ENCODE results near the gene EIF4A3.

EIF4A3 gene

DNA sequence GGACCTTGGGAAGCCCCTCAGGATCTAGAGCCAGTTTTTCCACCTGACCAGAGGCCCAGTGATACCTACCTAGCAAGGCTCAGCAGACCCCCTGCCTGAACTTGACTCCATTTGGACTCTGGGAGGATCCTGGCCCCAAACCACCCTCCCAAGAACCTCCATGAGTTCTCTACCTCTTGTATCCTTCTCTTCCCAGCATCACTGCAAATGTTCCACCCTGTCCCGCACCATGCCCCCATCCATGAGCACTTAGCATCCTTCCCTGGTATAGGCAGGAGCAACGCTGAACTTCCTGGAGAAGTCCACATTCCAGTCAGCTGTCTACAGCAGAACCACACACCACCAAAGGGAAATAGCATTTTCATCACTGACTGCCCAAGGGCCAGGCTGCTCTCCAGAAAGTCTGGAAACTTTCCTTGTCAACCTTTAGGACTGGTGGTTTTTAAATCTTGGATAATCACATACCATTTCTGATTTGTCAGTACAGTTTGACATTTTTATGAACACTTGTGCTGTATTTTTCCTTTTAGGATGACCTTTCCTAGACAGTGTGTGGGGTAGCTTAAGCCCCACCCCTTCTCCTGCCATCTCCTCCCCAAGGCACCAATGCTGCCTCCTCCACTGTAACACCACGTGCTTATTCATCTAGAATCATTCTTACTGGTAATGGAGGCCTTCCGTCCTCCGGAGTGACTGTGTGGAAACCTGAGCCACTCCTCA is 13.9 kb downstream of the EIF4A3 start:
- no peak for DNase-seq

DNA sequence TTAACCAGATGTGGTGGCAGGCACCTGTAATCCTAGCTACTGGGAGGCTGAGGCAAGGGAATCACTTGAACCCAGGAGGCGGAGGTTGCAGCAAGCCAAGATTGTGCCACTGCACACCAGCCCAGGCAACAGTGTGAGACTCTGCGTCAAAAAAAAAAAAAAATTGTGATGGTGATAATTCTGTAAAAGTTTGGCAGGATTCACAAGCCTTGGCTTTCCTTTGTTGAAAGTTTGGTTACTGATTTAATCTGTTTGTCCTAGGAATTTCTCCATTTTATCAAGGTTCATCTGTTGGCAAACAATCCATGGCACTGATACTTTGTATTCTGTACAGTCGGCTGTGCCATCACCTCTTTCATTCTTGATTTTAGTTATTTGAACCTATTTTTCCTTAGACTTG is 15.9 kb downstream of the EIF4A3 start:
- no peak for DNase-seq

DNA sequence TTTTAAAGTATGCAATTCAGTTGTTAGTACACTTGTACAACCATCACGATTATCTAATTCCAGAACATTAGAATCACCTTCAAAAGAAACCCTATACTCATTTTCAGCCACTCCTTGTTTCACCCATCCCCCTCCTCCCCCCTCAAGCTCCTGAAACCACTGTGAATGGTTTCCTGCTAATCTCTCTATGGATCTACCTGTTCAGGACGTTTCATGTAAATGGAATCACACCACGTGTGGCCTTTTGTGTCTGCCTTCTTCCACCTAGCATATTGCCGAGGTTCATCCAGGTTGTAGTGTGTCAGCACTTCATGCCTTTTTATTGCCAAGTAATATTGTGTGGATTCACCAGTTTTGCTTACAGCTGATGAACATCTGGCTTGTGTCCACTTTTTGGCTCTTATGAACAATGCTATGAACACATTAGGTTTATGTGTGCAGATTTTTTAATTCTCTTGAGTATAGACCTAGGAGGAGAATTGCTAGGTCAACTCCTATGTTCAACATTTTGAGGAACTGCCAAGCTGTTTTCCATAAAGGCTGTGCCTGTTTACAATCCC is 17.8 kb downstream of the EIF4A3 start:
- DNase-seq, result no peak

DNA sequence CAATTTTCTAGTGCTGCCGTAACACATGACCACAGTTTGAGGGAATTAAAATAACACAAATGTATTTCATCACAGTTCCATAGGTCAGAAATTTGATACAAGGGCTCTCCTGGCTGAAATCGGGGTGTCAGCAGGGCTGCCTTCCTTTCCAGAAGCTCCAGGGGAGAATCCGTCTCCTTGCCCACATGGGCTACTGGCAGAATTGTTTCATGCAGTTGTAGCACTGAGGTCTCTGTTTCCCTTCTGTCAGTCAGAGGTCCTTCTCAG is 20.5 kb downstream of the EIF4A3 start:
- DNase-seq, result no peak

DNA sequence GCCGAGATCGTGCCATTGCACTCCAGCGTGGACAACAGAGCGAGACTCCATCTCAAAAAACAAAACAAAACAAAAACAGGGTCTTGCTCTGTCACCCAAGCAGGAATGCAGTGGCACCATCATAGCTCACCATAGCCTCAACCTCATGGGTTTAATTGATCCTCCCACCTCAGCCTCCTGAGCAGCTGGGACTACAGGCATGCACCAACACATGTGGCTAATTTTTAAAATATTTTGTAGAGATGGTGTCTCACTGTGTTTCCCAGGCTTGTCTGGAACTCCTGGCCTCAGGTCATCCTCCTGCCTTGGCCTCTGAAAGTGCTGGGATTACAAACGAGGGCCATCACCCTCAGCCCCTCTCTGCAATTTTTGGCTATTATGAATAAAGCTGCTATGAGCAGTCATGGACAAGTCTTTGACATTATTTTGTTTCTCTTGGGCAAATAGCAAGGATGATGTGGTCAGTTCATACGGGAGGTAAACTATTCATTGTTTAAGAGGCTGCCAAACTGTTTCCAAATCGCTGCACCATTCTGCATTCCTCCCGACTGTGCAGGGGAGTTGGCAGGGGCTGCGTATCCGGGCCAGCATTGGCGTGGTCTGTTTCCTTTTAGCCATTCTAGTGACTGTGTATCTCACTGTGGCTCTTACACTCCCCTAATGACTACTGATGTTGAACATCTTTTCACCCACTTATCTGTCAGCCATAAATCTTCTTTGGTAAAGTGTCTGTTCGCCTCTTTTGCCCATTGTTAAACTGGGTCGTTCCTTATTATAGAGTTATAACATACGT is 21.1 kb downstream of the EIF4A3 start:
- DNase-seq, result no peak

DNA sequence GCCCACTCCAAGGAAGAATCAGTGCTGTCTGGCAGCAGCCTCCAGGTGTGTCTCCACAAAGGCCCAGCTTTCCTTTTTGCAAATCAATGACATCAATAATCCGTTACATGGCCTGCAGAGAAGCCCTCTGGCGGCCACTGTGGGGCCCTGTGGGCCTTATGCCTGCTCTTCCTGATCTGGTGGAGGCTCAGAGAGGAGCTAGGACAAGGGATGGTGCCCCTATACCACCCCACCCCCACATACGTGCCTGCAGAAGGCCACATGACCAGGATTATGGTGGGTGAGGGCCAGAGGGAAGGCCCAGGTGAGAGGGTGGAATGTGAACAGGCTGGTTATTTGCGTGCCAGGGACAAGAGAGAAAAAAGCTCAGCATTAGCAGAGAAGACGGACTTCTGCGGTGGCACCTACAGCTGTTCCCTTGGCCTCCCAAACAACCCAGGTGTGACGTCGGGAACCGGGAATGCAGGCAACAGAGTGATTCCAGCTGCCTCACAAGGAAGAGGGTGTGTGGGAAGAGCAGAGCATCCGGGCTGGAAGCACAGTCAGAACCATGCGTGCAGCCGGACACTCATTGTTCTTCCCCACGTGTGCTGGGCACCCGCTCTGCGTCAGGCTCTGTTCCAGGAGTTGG is 22.5 kb downstream of the EIF4A3 start:
- DNase-seq, result no peak

DNA sequence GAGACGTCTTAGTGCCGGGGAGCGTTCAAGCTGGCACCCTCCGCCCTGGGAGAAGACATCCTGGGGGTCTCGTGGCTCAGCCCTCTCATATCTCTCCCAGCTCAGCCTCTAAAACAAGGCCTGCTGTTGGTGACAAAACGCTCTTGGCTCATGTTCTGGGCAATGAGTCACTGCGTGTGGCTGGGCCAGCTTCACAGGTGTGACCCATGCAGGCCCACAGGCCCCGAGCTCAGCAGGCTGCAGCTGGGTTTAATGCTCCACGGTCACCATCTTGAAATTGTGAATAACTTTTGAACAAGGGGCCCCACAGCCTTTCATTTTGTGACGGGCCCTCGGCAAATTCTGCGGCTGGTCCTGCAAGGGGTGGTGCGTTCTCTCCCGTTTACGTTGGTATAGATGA is 23.1 kb downstream of the EIF4A3 start:
- DNase-seq, result no peak

DNA sequence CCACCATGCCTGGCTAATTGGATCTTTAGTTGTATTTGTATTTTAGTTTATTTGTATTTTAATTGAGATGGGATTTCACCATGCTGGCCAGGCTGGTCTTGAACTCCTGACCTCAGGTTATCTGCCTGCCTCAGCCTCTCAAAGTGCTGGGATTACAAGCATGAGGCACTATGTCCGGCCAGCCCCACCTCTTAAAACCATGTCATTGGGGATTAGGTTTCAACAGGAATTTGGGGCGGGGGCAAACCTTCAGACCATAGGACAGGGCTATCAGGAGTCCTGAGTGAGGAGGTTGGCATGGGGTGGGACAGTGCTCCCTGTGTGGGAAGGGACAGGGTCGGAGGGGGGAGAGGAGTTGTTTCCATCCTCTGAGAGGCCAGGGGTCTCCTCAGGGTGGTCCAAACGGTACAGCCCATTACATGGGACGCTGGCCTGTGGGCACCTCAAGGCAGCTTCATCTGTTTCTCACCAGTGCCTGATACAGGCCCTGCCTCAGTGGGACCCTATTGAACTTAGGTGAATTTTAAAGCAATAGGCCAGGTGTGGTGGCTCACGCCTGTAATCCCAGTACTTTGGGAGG is 23.9 kb downstream of the EIF4A3 start:
- DNase-seq, result no peak

DNA sequence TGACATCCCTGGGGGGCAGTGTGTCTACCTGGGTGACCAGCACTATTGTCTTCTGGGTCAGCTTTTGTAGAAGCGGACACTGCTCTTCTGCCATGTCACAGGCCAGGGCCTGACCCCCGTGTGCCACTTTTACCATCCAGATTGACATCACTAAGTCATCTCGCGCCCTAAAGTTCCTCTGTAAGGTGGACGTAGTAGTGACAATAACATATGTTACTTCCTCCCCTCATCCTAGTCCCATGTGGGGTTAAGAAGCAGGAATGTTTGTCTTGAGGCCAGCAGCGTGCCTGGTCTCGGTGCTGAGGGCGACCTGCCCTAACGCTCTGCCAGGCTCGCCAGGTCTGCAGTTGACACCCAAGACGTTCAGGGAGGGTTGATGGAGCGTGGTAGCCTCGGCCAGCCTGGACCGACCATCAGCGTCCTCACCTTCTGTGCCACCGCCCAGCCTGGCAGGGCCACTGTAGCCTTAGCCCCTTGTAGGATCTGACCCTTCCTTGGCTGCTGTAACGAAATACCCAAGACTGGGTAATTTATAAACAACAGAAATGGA is 24.8 kb downstream of the EIF4A3 start:
- DNase-seq, result no peak

DNA sequence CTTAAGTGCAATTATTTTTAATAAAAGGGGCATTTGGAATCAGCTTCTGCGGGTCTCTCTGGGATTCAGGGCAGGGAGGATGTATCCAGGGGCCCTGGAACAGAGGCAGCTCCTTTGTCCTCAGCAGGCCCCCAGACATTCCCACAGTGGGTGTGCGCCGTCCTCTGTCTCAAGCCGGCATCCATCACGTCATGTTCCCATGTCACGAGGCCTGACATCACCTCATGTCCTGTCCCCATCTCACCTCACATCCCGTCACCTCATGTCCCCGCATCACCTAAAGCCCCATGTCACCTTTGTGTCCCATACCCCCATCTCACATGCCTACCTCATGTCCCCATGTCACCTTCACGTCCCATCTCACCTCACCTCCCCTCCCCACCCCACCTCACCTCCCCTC is 27.1 kb downstream of the EIF4A3 start:
- DNase-seq, result no peak

DNA sequence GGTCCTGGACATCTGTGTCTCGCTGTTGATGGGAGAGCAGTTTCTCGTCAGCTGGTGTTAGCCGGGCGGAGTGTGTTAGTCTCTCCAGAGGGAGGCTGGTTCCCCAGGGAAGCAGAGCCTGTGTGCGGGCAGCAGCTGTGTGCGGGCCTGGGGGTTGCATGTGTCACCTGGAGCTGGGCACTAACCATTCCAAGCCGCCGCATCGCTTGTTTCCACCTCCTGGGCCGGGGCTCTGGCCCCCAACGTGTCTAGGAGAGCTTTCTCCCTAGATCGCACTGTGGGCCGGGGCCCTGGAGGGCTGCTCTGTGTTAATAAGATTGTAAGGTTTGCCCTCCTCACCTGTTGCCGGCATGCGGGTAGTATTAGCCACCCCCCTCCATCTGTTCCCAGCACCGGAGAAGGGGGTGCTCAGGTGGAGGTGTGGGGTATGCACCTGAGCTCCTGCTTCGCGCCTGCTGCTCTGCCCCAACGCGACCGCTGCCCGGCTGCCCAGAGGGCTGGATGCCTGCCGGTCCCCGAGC is 27.6 kb downstream of the EIF4A3 start:
- DNase-seq, result no peak

DNA sequence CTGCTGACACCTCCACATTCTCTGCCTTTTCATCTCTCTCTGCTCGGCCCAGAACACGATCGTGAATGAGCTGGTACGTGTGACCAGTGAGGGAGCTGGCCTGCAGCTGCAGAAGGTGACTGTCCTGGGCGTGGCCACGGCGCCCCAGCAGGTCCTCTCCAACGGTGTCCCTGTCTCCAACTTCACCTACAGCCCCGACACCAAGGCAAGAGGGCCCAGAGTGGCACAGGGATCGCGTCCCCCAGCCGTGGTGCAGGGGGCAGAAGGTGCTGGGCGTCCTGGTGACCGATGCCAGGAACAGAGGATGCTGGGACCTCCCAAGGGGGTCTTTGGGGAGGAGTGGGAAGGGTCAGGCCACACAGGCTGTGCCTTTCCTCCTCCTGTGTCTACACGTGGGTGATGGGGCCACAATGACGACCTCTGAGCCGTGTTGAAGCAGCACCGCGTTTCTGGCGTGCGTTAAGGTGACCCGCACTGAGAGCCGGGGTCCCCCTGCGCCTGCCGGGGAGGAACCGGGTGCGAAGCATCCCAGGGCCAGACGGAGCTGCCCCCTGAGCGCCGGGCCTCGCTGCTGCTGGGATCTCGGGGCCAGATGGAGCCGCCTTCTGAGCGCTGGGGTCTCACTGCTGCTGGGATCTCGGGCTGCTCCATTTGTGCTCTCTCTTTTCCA is 28.2 kb downstream of the EIF4A3 start:
- peak; percentile 12 for DNase-seq

DNA sequence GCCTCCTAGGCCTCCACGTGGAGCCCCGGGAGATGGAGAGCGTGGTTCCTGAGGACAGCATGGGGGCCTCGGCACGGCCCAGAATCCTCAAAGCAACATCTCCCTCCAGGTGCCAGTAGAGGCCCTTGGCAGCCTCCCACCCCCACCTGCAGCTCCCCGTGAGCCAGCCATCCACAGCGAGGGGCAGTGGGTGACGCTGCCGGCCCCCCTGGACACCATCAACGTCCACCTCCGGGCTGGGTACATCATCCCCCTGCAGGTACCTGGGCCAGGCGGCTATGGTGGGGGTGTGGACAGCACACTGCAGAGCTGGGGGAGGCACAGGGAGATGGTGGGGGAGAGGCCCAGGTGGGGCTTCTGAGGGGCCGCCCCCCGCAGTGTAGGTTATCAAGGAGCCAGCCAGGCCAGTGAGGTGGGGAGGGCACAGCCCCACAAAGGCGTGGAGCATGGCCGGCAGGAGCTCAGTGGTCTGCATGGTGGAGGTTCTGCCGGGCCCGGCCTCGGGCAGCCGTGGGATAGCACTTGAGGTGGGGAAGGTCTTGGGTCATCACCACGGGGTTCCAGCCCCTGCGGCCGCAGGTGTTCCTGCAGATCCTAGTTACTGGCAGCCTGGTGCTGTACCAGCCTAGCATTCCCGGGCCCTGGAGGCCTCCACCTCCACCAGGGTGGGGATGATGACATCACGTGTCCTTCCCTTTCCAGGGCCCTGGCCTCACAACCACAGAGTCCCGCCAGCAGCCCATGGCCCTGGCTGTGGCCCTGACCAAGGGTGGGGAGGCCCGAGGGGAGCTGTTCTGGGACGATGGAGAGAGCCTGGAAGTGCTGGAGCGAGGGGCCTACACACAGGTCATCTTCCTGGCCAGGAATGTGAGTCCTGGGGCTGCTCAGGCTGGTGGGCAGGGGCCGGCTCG is 29.2 kb downstream of the EIF4A3 start:
- DNase-seq, result no peak

DNA sequence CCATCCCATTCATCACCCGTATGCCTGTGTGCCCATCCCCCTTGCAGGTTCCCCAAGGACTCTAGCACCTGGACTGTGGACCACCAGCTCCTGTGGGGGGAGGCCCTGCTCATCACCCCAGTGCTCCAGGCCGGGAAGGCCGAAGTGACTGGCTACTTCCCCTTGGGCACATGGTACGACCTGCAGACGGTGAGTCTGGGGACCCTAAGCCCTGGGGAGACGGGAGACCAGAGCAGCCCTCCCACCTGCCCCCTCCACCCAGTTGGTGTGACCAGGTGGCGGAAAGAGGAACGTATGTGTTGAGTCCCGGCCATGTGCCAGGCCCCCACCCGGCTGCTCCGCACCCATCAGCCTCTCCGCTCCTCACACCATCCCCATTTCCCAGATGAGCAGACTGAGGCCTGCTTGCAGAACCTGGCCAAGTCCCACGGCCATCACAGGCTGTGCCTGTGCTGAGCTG is 30.0 kb downstream of the EIF4A3 start:
- DNase-seq, result peak; percentile 8

DNA sequence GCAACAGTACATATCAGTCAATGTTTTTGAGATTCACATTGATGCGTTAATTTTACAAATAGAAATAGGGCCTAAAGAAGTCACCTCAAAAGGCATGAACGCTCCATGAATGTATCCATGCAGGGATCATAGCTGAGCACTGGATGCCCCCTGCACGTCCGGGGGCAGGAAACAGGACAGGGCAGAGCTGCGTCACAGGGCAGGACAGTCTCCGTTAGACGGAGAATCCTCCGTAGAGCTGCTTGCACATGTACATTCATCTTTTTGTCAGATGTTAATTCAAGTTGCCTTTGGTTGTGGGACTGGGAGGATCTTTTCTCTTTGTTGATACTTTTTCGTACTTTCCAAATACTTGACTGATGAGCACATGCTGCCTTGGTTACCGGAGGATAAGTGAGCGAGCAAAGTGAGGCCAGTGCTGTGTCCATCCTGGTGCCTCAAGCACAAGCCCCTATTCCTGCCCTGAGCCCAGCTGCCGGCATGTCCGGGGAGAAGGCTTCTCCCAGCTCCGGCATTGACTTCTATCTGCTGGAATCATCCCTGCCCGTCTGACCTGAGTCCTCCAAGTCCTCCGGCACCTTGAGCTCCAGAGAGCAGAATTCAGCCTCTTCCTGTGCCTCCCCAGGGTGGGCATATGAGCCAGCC is 30.5 kb downstream of the EIF4A3 start:
- no peak for DNase-seq

DNA sequence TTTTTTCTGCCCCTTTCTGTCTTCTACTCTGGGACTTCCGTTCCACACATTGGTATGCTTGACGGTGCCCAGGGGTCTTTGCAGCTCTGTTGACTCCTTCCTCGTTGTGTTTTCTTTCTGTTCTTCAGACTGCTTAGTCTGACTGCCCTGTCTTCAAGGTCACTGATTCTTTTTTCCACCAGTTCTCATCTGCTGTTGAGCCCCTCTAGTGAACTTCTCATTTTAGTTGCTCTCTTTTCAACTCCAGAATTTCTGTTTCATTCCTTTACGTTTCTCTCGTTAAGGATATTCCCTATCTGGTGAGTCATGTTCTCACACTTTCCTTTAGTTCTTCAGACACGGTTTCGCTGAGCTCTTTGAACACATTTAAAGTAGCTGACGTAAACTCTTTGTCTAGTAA is 31.8 kb downstream of the EIF4A3 start:
- DNase-seq, result no peak

DNA sequence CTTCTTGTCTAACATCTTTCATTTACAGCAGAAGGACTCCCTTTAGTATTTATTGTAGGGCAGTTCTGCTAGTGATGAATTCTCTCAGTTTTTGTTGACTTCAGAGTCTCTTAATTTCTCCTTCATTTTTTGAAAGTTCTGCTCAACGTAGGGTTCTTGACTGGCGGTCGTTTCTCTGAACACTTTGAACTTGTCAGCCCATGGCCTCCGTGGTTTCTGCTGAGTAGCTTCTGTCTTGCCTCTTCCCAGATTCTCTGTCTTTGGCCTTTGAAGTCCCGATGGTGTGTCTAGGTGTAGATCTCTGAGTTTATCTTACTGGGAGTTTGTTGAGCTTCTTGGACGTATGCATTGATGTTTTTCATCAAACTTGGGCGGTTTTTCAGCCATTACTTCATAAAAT is 32.2 kb downstream of the EIF4A3 start:
- DNase-seq, result no peak

DNA sequence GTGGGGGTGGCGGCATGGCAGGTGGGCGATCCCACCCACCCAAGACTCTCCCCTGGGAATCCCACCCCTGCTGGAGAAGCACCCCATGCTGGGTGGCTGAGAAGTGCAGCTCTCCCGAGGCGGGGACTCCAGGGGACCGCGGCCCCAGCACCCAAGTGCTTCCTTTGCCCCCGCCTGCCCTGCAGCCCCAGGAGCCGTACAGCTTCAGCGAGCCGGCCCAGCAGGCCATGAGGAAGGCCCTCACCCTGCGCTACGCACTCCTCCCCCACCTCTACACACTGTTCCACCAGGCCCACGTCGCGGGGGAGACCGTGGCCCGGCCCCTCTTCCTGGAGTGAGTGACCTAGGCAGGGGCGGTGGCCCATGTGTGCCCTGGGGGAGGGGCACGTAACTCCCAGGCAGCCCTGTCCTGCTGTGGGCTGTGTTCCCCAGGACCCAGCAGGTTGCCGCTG is 33.9 kb downstream of the EIF4A3 start:
- DNase-seq, result no peak

DNA sequence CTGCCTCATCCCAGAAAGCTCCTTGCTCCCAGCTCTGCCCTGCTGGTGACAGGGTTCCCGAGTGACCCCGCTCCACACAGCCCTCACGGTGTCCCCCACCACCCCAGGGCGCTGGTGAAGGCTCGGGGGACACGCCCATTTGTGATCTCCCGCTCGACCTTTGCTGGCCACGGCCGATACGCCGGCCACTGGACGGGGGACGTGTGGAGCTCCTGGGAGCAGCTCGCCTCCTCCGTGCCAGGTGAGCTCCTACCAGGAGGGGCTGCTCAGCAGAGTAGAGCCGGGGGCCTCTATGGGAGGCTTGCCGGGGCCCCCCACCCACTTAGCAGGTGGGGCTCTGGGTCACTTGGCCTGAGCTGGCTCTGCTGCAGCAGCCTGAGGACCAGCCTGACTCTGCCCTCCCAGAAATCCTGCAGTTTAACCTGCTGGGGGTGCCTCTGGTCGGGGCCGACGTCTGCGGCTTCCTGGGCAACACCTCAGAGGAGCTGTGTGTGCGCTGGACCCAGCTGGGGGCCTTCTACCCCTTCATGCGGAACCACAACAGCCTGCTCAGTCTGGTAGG is 34.4 kb downstream of the EIF4A3 start:
- no peak for DNase-seq
